GM10248 (cell line): ENCODE results near the gene TMEM135.
"Not testable (repeated sequence)": the region's sequence is repeated elsewhere in the genome, so short reads cannot be mapped to it uniquely, and the experiment has no call there.

Experiments
- CTCF ChIA-PET: fragments of 300-600 bp; sonication (Branson Sonifier 250); formaldehyde crosslinking; extraction: SDS; loops from one replicate; lab custom pipeline; 2021; ENCODE audit warnings: antibody characterized with exemption; lab: Yijun Ruan, JAX
- POLR2A ChIA-PET: fragments of 350-650 bp; sonication (Branson Sonifier 250); formaldehyde crosslinking; extraction: SDS; loops from one replicate; lab custom pipeline; 2020; ENCODE audit warnings: antibody characterized with exemption; lab: Yijun Ruan, JAX
- DNase-seq: peaks from one replicate; pipeline ENCODE4 v3.0.0; 2012; ENCODE audit errors: extremely low spot score
- CTCF ChIP-seq: IDR thresholded peaks from 2 replicates; pipeline ENCODE4 v1.5.1; 2012; ENCODE audit warnings: mild to moderate bottlenecking, low read depth; ENCODE audit errors: extremely low read depth, missing control alignments, control extremely low read depth

Gene TMEM135

GRCh38 chr11:87154246-87154645 lies 116.5 kb downstream of the TMEM135 start:
- DNase-seq, result no peak
- ChIA-PET POLR2A (no interaction called here), CTCF (no interaction called here)
- no peak for TF ChIP-seq CTCF

GRCh38 chr11:87156970-87157369 lies 119.2 kb downstream of the TMEM135 start:
- CTCF ChIA-PET, result no interaction called here
- POLR2A ChIA-PET, result no interaction called here
- no peak for DNase-seq
- no peak for TF ChIP-seq CTCF

- DNase-seq, POLR2A ChIA-PET: not testable (repeated sequence)
- CTCF ChIA-PET, result interaction anchor here (1.5 kb wide), 1 partner anchor 12 kb away, joined by 3 read pairs; no protein-coding TSS in a partner anchor
Observed at GRCh38 chr11:87169076-87169475, 131.3 kb downstream of the TMEM135 start.

- POLR2A ChIA-PET, result no interaction called here
- CTCF ChIA-PET, result interaction anchor here (1.0 to 1.1 kb wide), 2 partner anchors 19 to 234 kb away, joined by 3 read pairs; no protein-coding TSS in a partner anchor
- DNase-seq, result no peak
- no peak for TF ChIP-seq CTCF
Observed at GRCh38 chr11:87173185-87174039, 135.7 kb downstream of the TMEM135 start.

GRCh38 chr11:87174870-87175269 lies 137.1 kb downstream of the TMEM135 start:
- no peak for DNase-seq
- no peak for TF ChIP-seq CTCF
- ChIA-PET POLR2A (no interaction called here), CTCF (no interaction called here)

- no peak for TF ChIP-seq CTCF
- ChIA-PET CTCF (no interaction called here), POLR2A (no interaction called here)
- DNase-seq, result no peak
Observed at GRCh38 chr11:87176044-87176443, 138.3 kb downstream of the TMEM135 start.

GRCh38 chr11:87179621-87180020 lies 141.9 kb downstream of the TMEM135 start:
- ChIA-PET CTCF (no interaction called here), POLR2A (no interaction called here)
- no peak for TF ChIP-seq CTCF
- no peak for DNase-seq
